ENCODE measurements around the gene MROH2A. TPM values are rescaled to one million over a fixed set of nuclear protein-coding genes. Genes with fewer than 3 reads are reported as not detected.

MROH2A gene
- total RNA-seq, 1 donor from 2014 or later = 0.31 TPM

- TF ChIP-seq, protein P1, sequence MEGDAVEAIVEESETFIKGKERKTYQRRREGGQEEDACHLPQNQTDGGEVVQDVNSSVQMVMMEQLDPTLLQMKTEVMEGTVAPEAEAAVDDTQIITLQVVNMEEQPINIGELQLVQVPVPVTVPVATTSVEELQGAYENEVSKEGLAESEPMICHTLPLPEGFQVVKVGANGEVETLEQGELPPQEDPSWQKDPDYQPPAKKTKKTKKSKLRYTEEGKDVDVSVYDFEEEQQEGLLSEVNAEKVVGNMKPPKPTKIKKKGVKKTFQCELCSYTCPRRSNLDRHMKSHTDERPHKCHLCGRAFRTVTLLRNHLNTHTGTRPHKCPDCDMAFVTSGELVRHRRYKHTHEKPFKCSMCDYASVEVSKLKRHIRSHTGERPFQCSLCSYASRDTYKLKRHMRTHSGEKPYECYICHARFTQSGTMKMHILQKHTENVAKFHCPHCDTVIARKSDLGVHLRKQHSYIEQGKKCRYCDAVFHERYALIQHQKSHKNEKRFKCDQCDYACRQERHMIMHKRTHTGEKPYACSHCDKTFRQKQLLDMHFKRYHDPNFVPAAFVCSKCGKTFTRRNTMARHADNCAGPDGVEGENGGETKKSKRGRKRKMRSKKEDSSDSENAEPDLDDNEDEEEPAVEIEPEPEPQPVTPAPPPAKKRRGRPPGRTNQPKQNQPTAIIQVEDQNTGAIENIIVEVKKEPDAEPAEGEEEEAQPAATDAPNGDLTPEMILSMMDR (IDR thresholded peaks at IDR 0.05; ENCODE audit: unreplicated experiment) = no peak
- H3K27me3 Mint-ChIP-seq (ENCODE audit: unreplicated experiment) = no peaks in the 10 kb centered on the region
- H3K4me3 Mint-ChIP-seq (ENCODE audit: unreplicated experiment) = no peak overlapping the region
- no peak for DNase-seq (ENCODE audit: low spot score)
- H3K36me3 Mint-ChIP-seq (ENCODE audit: low read depth, unreplicated experiment) = no peaks in the 10 kb centered on the region
- no peak overlapping the region for H3K27ac Mint-ChIP-seq (ENCODE audit: unreplicated experiment)
- no peaks in the 10 kb centered on the region for H3K9me3 Mint-ChIP-seq (ENCODE audit: unreplicated experiment)
- no peaks in the 10 kb centered on the region for H3K4me1 Mint-ChIP-seq (ENCODE audit: unreplicated experiment)
Measured at GRCh38 chr2:233769260-233769659, 8.9 kb upstream of the MROH2A start.

DNA sequence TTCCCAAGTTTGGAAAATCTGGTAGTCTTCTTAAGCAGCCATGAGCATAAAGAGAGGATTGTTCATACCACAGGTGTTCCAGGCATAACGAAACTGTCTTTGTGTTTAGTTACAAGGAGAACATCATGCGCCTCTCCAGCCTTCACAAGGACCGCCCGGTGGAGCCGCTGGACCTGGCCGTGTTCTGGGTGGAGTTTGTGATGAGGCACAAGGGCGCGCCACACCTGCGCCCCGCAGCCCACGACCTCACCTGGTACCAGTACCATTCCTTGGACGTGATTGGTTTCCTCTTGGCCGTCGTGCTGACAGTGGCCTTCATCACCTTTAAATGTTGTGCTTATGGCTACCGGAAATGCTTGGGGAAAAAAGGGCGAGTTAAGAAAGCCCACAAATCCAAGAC is 6.0 kb upstream of the MROH2A start:
- no peak overlapping the region for H3K4me3 Mint-ChIP-seq (ENCODE audit: unreplicated experiment)
- TF ChIP-seq, protein P1 (IDR thresholded peaks at IDR 0.05; ENCODE audit: unreplicated experiment) = no peak
- DNase-seq (ENCODE audit: low spot score) = no peak
- H3K27ac Mint-ChIP-seq (ENCODE audit: unreplicated experiment) = no peak overlapping the region
- H3K36me3 Mint-ChIP-seq (ENCODE audit: low read depth, unreplicated experiment) = no peaks in the 10 kb centered on the region
- H3K4me1 Mint-ChIP-seq (ENCODE audit: unreplicated experiment) = no peaks in the 10 kb centered on the region
- H3K9me3 Mint-ChIP-seq (ENCODE audit: unreplicated experiment) = no peaks in the 10 kb centered on the region
- H3K27me3 Mint-ChIP-seq (ENCODE audit: unreplicated experiment) = no peaks in the 10 kb centered on the region

DNA sequence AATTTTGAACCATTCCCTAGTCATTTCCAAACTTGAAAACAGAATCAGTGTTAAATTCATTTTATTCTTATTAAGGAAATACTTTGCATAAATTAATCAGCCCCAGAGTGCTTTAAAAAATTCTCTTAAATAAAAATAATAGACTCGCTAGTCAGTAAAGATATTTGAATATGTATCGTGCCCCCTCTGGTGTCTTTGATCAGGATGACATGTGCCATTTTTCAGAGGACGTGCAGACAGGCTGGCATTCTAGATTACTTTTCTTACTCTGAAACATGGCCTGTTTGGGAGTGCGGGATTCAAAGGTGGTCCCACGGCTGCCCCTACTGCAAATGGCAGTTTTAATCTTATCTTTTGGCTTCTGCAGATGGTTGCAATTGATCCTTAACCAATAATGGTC is 5.5 kb upstream of the MROH2A start:
- no peaks in the 10 kb centered on the region for H3K27me3 Mint-ChIP-seq (ENCODE audit: unreplicated experiment)
- no peak overlapping the region for H3K27ac Mint-ChIP-seq (ENCODE audit: unreplicated experiment)
- TF ChIP-seq, protein P1 (IDR thresholded peaks at IDR 0.05; ENCODE audit: unreplicated experiment) = no peak
- H3K9me3 Mint-ChIP-seq (ENCODE audit: unreplicated experiment) = no peaks in the 10 kb centered on the region
- DNase-seq (ENCODE audit: low spot score) = no peak
- H3K4me1 Mint-ChIP-seq (ENCODE audit: unreplicated experiment) = no peaks in the 10 kb centered on the region
- H3K36me3 Mint-ChIP-seq (ENCODE audit: low read depth, unreplicated experiment) = no peaks in the 10 kb centered on the region
- H3K4me3 Mint-ChIP-seq (ENCODE audit: unreplicated experiment) = no peak overlapping the region

GRCh38 chr2:233773854-233774253 is 4.3 kb upstream of the MROH2A start:
- H3K4me1 Mint-ChIP-seq (ENCODE audit: unreplicated experiment) = no peaks in the 10 kb centered on the region
- no peaks in the 10 kb centered on the region for H3K36me3 Mint-ChIP-seq (ENCODE audit: low read depth, unreplicated experiment)
- H3K9me3 Mint-ChIP-seq (ENCODE audit: unreplicated experiment) = no peaks in the 10 kb centered on the region
- no peak overlapping the region for H3K27ac Mint-ChIP-seq (ENCODE audit: unreplicated experiment)
- TF ChIP-seq, protein P1 (IDR thresholded peaks at IDR 0.05; ENCODE audit: unreplicated experiment) = no peak
- H3K4me3 Mint-ChIP-seq (ENCODE audit: unreplicated experiment) = no peak overlapping the region
- no peak for DNase-seq (ENCODE audit: low spot score)
- no peaks in the 10 kb centered on the region for H3K27me3 Mint-ChIP-seq (ENCODE audit: unreplicated experiment)

DNA sequence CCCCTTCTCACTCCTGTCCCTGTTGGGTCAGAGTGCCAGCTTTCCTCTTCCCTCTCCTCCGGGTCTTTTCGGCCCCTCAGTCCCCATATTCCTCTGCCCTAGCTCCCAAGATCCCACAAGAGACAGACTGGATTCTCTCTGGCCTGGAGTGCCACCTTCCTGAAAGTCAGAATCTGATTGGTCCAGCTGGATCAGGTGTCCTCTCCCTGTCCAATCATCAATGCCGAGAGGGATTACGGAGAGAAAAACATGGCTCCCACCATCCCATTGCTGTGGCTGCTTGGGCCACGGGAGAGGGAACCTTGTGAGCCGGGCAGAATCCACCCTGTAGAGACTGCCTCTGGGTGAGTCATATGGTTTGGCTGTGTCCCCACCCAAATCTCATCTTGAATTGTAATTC is 2.7 kb upstream of the MROH2A start:
- no peak overlapping the region for H3K27ac Mint-ChIP-seq (ENCODE audit: unreplicated experiment)
- no peaks in the 10 kb centered on the region for H3K4me1 Mint-ChIP-seq (ENCODE audit: unreplicated experiment)
- H3K36me3 Mint-ChIP-seq (ENCODE audit: low read depth, unreplicated experiment) = no peaks in the 10 kb centered on the region
- TF ChIP-seq, protein P1 (IDR thresholded peaks at IDR 0.05; ENCODE audit: unreplicated experiment) = no peak
- no peak for DNase-seq (ENCODE audit: low spot score)
- no peaks in the 10 kb centered on the region for H3K27me3 Mint-ChIP-seq (ENCODE audit: unreplicated experiment)
- H3K4me3 Mint-ChIP-seq (ENCODE audit: unreplicated experiment) = no peak overlapping the region
- H3K9me3 Mint-ChIP-seq (ENCODE audit: unreplicated experiment) = no peaks in the 10 kb centered on the region

Data from endothelial cell (in vitro differentiated cells).